AG04450 (cell line): ENCODE results near the gene DPP9. TPM values are rescaled to one million over a fixed set of nuclear protein-coding genes. Genes with fewer than 3 reads are reported as not detected.

Source experiments
- CTCF ChIA-PET: fragments of 300-600, 350-600 bp; formaldehyde crosslinking; extraction: SDS; loops from one replicate; lab custom pipeline; 2022; ENCODE audit warnings: antibody characterized with exemption, inconsistent platforms; lab: Charles Lee
- POLR2A ChIA-PET: fragments of 350-600 bp; formaldehyde crosslinking; extraction: SDS; loops from one replicate; lab custom pipeline; 2021; ENCODE audit warnings: antibody characterized with exemption, inconsistent platforms; lab: Yijun Ruan, JAX
- DNase-seq: peaks from one replicate; pipeline ENCODE4 v3.0.0-alpha.2; 2011; ENCODE audit warnings: low read depth, low spot score
- H3K27ac ChIP-seq: one replicate; pipeline ENCODE4 v1.5.1; 2012; ENCODE audit warnings: low read depth, low read length, control low read depth
- H3K27me3 ChIP-seq: one replicate; pipeline ENCODE4 v1.6.0; 2012; ENCODE audit warnings: low read length; ENCODE audit not compliant: control insufficient read depth, insufficient read depth
- H3K4me3 ChIP-seq: 2 replicates; pipeline ENCODE4 v1.5.1; 2011; ENCODE audit warnings: mild to moderate bottlenecking, low read depth, low read length, control low read depth
- H3K9me3 ChIP-seq: 2 replicates; pipeline ENCODE4 v1.5.1; 2012; ENCODE audit warnings: low read length; ENCODE audit not compliant: control insufficient read depth, insufficient read depth
- CTCF ChIP-seq: IDR thresholded peaks from 2 replicates; pipeline ENCODE4 v1.5.1; 2011; ENCODE audit warnings: low read depth, low read length, control low read depth, inconsistent platforms
- polyA plus RNA-seq: library from polyadenylated mRNA; depleted of rRNA; stranded (reverse); fragments of >200 nt; gene quantifications from 2 replicates; pipeline ENCODE4 v1.2.3, GENCODE V29; 2011

Gene DPP9
- polyA plus RNA-seq, 1 experiment: 5.6 TPM

- no peak overlapping the region for H3K4me3 ChIP-seq
- H3K27me3 ChIP-seq: no peaks in the 10 kb centered on the region
- DNase-seq: no peak
- no peak overlapping the region for H3K27ac ChIP-seq
- POLR2A ChIA-PET: no interaction called here
- no peak for TF ChIP-seq CTCF
- H3K9me3 ChIP-seq: peaks cover 3% of the 10 kb centered on the region; the same call in 1 of the 2 replicates
- CTCF ChIA-PET: interaction anchor here (1.3 kb wide), 1 partner anchor 20 kb away, joined by 7 read pairs; no protein-coding TSS in a partner anchor
These were observed 67.5 kb downstream of the DPP9 start for GRCh38 chr19:4656102-4656501.

GRCh38 chr19:4654437-4655361, 68.9 kb downstream of the DPP9 start:
- DNase-seq: no peak
- Histone ChIP-seq H3K27me3 (no peaks in the 10 kb centered on the region), H3K27ac (no peak overlapping the region), H3K9me3 (peaks cover 3% of the 10 kb centered on the region; the same call in 1 of the 2 replicates), H3K4me3 (no peak overlapping the region)
- CTCF ChIA-PET: interaction anchor here (1.1 kb wide), 1 partner anchor 19 kb away, joined by 5 read pairs; no protein-coding TSS in a partner anchor
- TF ChIP-seq CTCF: no peak
- POLR2A ChIA-PET: interaction anchor here (0.6 kb wide), 1 partner anchor 11 kb away, joined by 8 read pairs; no protein-coding TSS in a partner anchor

GRCh38 chr19:4653793-4654436, 69.7 kb downstream of the DPP9 start:
- H3K9me3 ChIP-seq: peaks cover 3% of the 10 kb centered on the region; the same call in 1 of the 2 replicates
- H3K27me3 ChIP-seq: no peaks in the 10 kb centered on the region
- no peak overlapping the region for H3K4me3 ChIP-seq
- no peak for TF ChIP-seq CTCF
- POLR2A ChIA-PET: no interaction called here
- CTCF ChIA-PET: interaction anchor here (1.1 kb wide), 1 partner anchor 18 kb away, joined by 5 read pairs; no protein-coding TSS in a partner anchor
- no peak for DNase-seq
- no peak overlapping the region for H3K27ac ChIP-seq

- ChIA-PET POLR2A (interaction anchor here (0.7 kb wide), 1 partner anchor 19 kb away, joined by 3 read pairs; no protein-coding TSS in a partner anchor), CTCF (interaction anchor here (0.6 kb wide), 1 partner anchor 19 kb away, joined by 3 read pairs; no protein-coding TSS in a partner anchor)
- TF ChIP-seq CTCF: no peak
- Histone ChIP-seq H3K9me3 (no peaks in the 10 kb centered on the region; the same call in 1 of the 2 replicates), H3K27ac (no peak overlapping the region), H3K27me3 (no peaks in the 10 kb centered on the region), H3K4me3 (no peak overlapping the region)
- DNase-seq: no peak
These were observed 71.6 kb downstream of the DPP9 start for GRCh38 chr19:4652075-4652474.
